Mesenchymal stem cell (in vitro differentiated cells and primary cell): ENCODE data around the gene NSMCE1.

ENCODE experiments used
- DNase-seq: peaks from one replicate; pipeline ENCODE4 v3.0.0-alpha.2; 2013
- H2AFZ ChIP-seq: one replicate; pipeline ENCODE4 v1.6.1; 2013; ENCODE audit warnings: low read depth, mild to moderate bottlenecking, control low read depth, inconsistent platforms, low read length, moderate library complexity
- H2AK5ac ChIP-seq: 2 replicates; pipeline ENCODE4 v1.6.1; 2013; ENCODE audit warnings: low read length, moderate library complexity, mild to moderate bottlenecking, inconsistent platforms; ENCODE audit not compliant: severe bottlenecking
- H2BK120ac ChIP-seq: one replicate; pipeline ENCODE4 v1.6.1; 2013; ENCODE audit warnings: low read depth, mild to moderate bottlenecking, inconsistent platforms, low read length, moderate library complexity
- H2BK12ac ChIP-seq, 2 experiments: one replicate each; pipeline ENCODE4 v1.6.1; 2013; ENCODE audit warnings: inconsistent platforms in 2 of 2, low read length in 2 of 2, mild to moderate bottlenecking in 2 of 2, moderate library complexity in 2 of 2, control low read depth in 1 of 2
- H2BK15ac ChIP-seq: one replicate; pipeline ENCODE4 v1.6.1; 2013; ENCODE audit warnings: mild to moderate bottlenecking, low read depth, inconsistent platforms; ENCODE audit not compliant: poor library complexity, severe bottlenecking
- H2BK5ac ChIP-seq: 2 replicates; pipeline ENCODE4 v1.6.1; 2013; ENCODE audit warnings: low read depth, mild to moderate bottlenecking, low read length, control low read depth, inconsistent platforms; ENCODE audit not compliant: poor library complexity, severe bottlenecking
- H3K14ac ChIP-seq, 2 experiments: one replicate each; pipeline ENCODE4 v1.6.1; 2013; ENCODE audit warnings: inconsistent platforms in 2 of 2, low read length in 2 of 2, control low read depth in 1 of 2, mild to moderate bottlenecking in 1 of 2, moderate library complexity in 1 of 2
- H3K18ac ChIP-seq, 2 experiments: one replicate each; pipeline ENCODE4 v1.6.1; 2013; ENCODE audit warnings: inconsistent platforms in 2 of 2, low read length in 2 of 2, control low read depth in 1 of 2, low read depth in 1 of 2, mild to moderate bottlenecking in 1 of 2
- H3K23ac ChIP-seq, 2 experiments: one replicate each; pipeline ENCODE4 v1.6.1; 2013; ENCODE audit warnings: inconsistent platforms in 2 of 2, low read length in 2 of 2, mild to moderate bottlenecking in 2 of 2, moderate library complexity in 2 of 2, control low read depth in 1 of 2
- H3K27ac ChIP-seq: 2 replicates; pipeline ENCODE4 v1.5.1; 2013; ENCODE audit warnings: mild to moderate bottlenecking, moderate library complexity, low read length, control low read depth, inconsistent platforms; ENCODE audit not compliant: poor library complexity, severe bottlenecking
- H3K27me3 ChIP-seq, 2 experiments: 2 replicates each; pipeline versions ENCODE4 v1.6.1 to v1.7.0; 2013; ENCODE audit warnings: low read length in 2 of 2, mild to moderate bottlenecking in 2 of 2, moderate library complexity in 2 of 2, control low read depth in 1 of 2, inconsistent platforms in 1 of 2; ENCODE audit not compliant: control insufficient read depth in 1 of 2, insufficient read depth in 1 of 2
- H3K36me3 ChIP-seq, 2 experiments: 2 replicates each; pipeline versions ENCODE4 v1.6.1 to v1.7.0; 2013; ENCODE audit warnings: low read length in 2 of 2, control low read depth in 1 of 2, inconsistent platforms in 1 of 2, low read depth in 1 of 2, mild to moderate bottlenecking in 1 of 2; ENCODE audit not compliant: insufficient read depth in 2 of 2, control insufficient read depth in 1 of 2
- H3K4ac ChIP-seq, 2 experiments: one replicate each; pipeline ENCODE4 v1.6.1; 2013; ENCODE audit warnings: inconsistent platforms in 2 of 2, low read length in 2 of 2, mild to moderate bottlenecking in 2 of 2, moderate library complexity in 2 of 2, control low read depth in 1 of 2, low read depth in 1 of 2
- H3K4me1 ChIP-seq: 2 replicates; pipeline ENCODE4 v1.6.1; 2013; ENCODE audit warnings: low read depth, low read length, control low read depth; ENCODE audit not compliant: control insufficient read depth, insufficient read depth
- H3K4me2 ChIP-seq: 2 replicates; pipeline ENCODE4 v1.6.1; 2013; ENCODE audit warnings: low read length, mild to moderate bottlenecking, inconsistent platforms; ENCODE audit not compliant: poor library complexity, severe bottlenecking
- H3K4me3 ChIP-seq, 2 experiments: 2 replicates each; pipeline versions ENCODE4 v1.5.1 to v1.7.0; 2013; ENCODE audit warnings: low read length in 2 of 2, mild to moderate bottlenecking in 2 of 2, control low read depth in 1 of 2, low read depth in 1 of 2; ENCODE audit not compliant: insufficient read depth in 1 of 2
- H3K79me1 ChIP-seq: replicated peaks from 2 replicates; pipeline ENCODE4 v1.6.1; 2013; ENCODE audit warnings: mild to moderate bottlenecking, control low read depth, low read length, inconsistent platforms; ENCODE audit not compliant: poor library complexity, severe bottlenecking
- H3K9ac ChIP-seq: 2 replicates; pipeline ENCODE4 v1.7.0; 2013; ENCODE audit warnings: mild to moderate bottlenecking, low read length, moderate library complexity
- H3K9me3 ChIP-seq: 2 replicates; pipeline ENCODE4 v1.7.0; 2013; ENCODE audit warnings: mild to moderate bottlenecking, low read length; ENCODE audit not compliant: control insufficient read depth
- H4K8ac ChIP-seq: one replicate; pipeline ENCODE4 v1.6.1; 2013; ENCODE audit warnings: inconsistent platforms, mild to moderate bottlenecking, low read length, moderate library complexity
- H4K91ac ChIP-seq: one replicate; pipeline ENCODE4 v1.6.1; 2013; ENCODE audit warnings: mild to moderate bottlenecking, low read length, inconsistent platforms
- WGBS: methylation state at CpG from one replicate; pipeline ENCODE4 v1.1.7; 2013; ENCODE audit warnings: mixed read lengths; 5-methylcytosine and 5-hydroxymethylcytosine counted together

Gene NSMCE1

GRCh38 chr16:27256861-27257260, 11.7 kb downstream of the NSMCE1 start:
- no peak overlapping the region for H3K9ac ChIP-seq

GRCh38 chr16:27254262-27254811, 14.2 kb downstream of the NSMCE1 start:
- H3K4ac ChIP-seq: peak overlapping the region in 1 of 2 experiments; percentile 52
- H3K36me3 ChIP-seq: peaks cover 9 to 28% of the 10 kb centered on the region in 2 experiments
- peak overlapping the region in 1 of 2 experiments; percentile 61 for H2BK12ac ChIP-seq
- H3K27ac ChIP-seq: peak overlapping the region; percentile 26
- H2BK15ac ChIP-seq: no peak overlapping the region
- H3K23ac ChIP-seq: no peak overlapping the region
- no peak overlapping the region for H2AK5ac ChIP-seq
- H3K9me3 ChIP-seq: no peaks in the 10 kb centered on the region
- H3K4me2 ChIP-seq: no peak overlapping the region
- DNase-seq: peak; percentile 49
- no peak overlapping the region for H2AFZ ChIP-seq
- H3K79me1 ChIP-seq: peaks cover 20% of the 10 kb centered on the region
- H3K14ac ChIP-seq: no peak overlapping the region
- H3K18ac ChIP-seq: no peak overlapping the region
- H3K4me3 ChIP-seq: no peak overlapping the region
- H3K27me3 ChIP-seq: no peaks in the 10 kb centered on the region
- H4K91ac ChIP-seq: no peak overlapping the region
- H2BK5ac ChIP-seq: no peak overlapping the region
- no peak overlapping the region for H2BK120ac ChIP-seq
- peak overlapping the region; percentile 64 for H3K9ac ChIP-seq
- WGBS: 100% methylated on average over 1 of the region's 3 CpGs
- peaks cover 5% of the 10 kb centered on the region for H3K4me1 ChIP-seq
- peak overlapping the region; percentile 69 for H4K8ac ChIP-seq

More at GRCh38 chr16:27256861-27257260, 11.7 kb downstream of the NSMCE1 start:
- H3K27ac ChIP-seq: no peak overlapping the region
- H2AK5ac ChIP-seq: no peak overlapping the region
- H3K36me3 ChIP-seq: peaks cover 9 to 25% of the 10 kb centered on the region in 2 experiments
- no peaks in the 10 kb centered on the region for H3K27me3 ChIP-seq
- peak overlapping the region in 1 of 2 experiments; percentile 11 for H2BK12ac ChIP-seq
- no peak overlapping the region for H3K18ac ChIP-seq
- no peak overlapping the region for H4K91ac ChIP-seq
- H3K4me1 ChIP-seq: peaks cover 2% of the 10 kb centered on the region
- no peak overlapping the region for H3K4me2 ChIP-seq
- no peak overlapping the region for H2BK15ac ChIP-seq
- no peak overlapping the region for H3K23ac ChIP-seq
- no peak overlapping the region for H3K4me3 ChIP-seq
- WGBS: 97% methylated on average over 3 of the region's 3 CpGs
- no peak overlapping the region for H3K14ac ChIP-seq
- DNase-seq: no peak
- peaks cover 19% of the 10 kb centered on the region for H3K79me1 ChIP-seq
- H3K4ac ChIP-seq: no peak overlapping the region
- H2AFZ ChIP-seq: no peak overlapping the region
- no peak overlapping the region for H4K8ac ChIP-seq
- H2BK120ac ChIP-seq: no peak overlapping the region
- H2BK5ac ChIP-seq: no peak overlapping the region
- H3K9me3 ChIP-seq: no peaks in the 10 kb centered on the region

- Histone ChIP-seq H2BK5ac (no peak overlapping the region), H3K9ac (peak overlapping the region; percentile 64)
These were observed 15.0 kb downstream of the NSMCE1 start for GRCh38 chr16:27253526-27253930.

GRCh38 chr16:27252206-27252585, 16.4 kb downstream of the NSMCE1 start:
- Histone ChIP-seq H3K18ac (no peak overlapping the region), H3K4me2 (no peak overlapping the region), H4K91ac (no peak overlapping the region), H3K27ac (no peak overlapping the region), H2BK5ac (no peak overlapping the region), H2BK120ac (no peak overlapping the region), H3K23ac (no peak overlapping the region), H3K9ac (no peak overlapping the region), H2BK12ac (peak overlapping the region in 1 of 2 experiments; percentile 43), H3K27me3 (no peaks in the 10 kb centered on the region), H3K9me3 (no peaks in the 10 kb centered on the region), H3K36me3 (peaks cover 6 to 24% of the 10 kb centered on the region in 2 experiments), H2AK5ac (peak overlapping the region; percentile 65), H3K4me3 (no peak overlapping the region), H4K8ac (no peak overlapping the region), H3K79me1 (peaks cover 19% of the 10 kb centered on the region), H2AFZ (no peak overlapping the region), H3K4ac (no peak overlapping the region), H2BK15ac (no peak overlapping the region), H3K4me1 (peaks cover 5% of the 10 kb centered on the region), H3K14ac (no peak overlapping the region)
- WGBS: 100% methylated on average over 5 of the region's 6 CpGs
- DNase-seq: no peak

More at GRCh38 chr16:27253526-27253930, 15.0 kb downstream of the NSMCE1 start:
- Histone ChIP-seq H3K27me3 (no peaks in the 10 kb centered on the region), H3K18ac (no peak overlapping the region), H3K4me3 (no peak overlapping the region), H3K14ac (no peak overlapping the region), H3K36me3 (peaks cover 9 to 28% of the 10 kb centered on the region in 2 experiments), H2AK5ac (no peak overlapping the region), H3K79me1 (peaks cover 17% of the 10 kb centered on the region), H3K23ac (no peak overlapping the region), H2BK120ac (no peak overlapping the region), H3K4ac (no peak overlapping the region), H2BK12ac (peak overlapping the region in 1 of 2 experiments; percentile 10), H2BK15ac (no peak overlapping the region), H4K91ac (no peak overlapping the region), H3K4me1 (peaks cover 5% of the 10 kb centered on the region), H3K9me3 (no peaks in the 10 kb centered on the region), H4K8ac (no peak overlapping the region), H3K27ac (peak overlapping the region; percentile 76), H3K4me2 (no peak overlapping the region), H2AFZ (no peak overlapping the region)
- WGBS: 0% methylated on average over 3 of the region's 6 CpGs
- DNase-seq: peak; percentile 92
